Nephron (organoid): ENCODE results near the gene ATXN1.

ENCODE experiments used
- H3K27ac Mint-ChIP-seq, 3 experiments: 2 replicates each; pipeline ENCODE4 v1.8.0; 2020; ENCODE audit warnings: mixed read lengths in 3 of 3, mild to moderate bottlenecking in 2 of 3, moderate library complexity in 1 of 3
- H3K27me3 Mint-ChIP-seq: 2 replicates; pipeline ENCODE4 v1.8.0; 2021; ENCODE audit warnings: low read depth, mild to moderate bottlenecking, moderate library complexity, mixed read lengths
- H3K36me3 Mint-ChIP-seq: 2 replicates; pipeline ENCODE4 v1.8.0; 2020; ENCODE audit warnings: low read depth, mixed read lengths
- H3K4me1 Mint-ChIP-seq: 2 replicates; pipeline ENCODE4 v1.8.0; 2020; ENCODE audit warnings: mixed read lengths
- H3K4me3 Mint-ChIP-seq, 3 experiments: 2 replicates each; pipeline ENCODE4 v1.8.0; 2020; ENCODE audit warnings: mild to moderate bottlenecking in 3 of 3, mixed read lengths in 3 of 3, moderate library complexity in 2 of 3
- H3K9me3 Mint-ChIP-seq: 2 replicates; pipeline ENCODE4 v1.8.0; 2020; ENCODE audit warnings: mixed read lengths
- CTCF ChIP-seq, 3 experiments: fragments of 200-600 bp; sonication (generic); IDR thresholded peaks; one replicate each; pipeline ENCODE4 v1.5.0; 2021; ENCODE audit warnings: antibody characterized with exemption in 3 of 3; ENCODE audit not compliant: unreplicated experiment in 3 of 3

The ATXN1 gene

GRCh38 chr6:16503241-16503775 lies 258.0 kb downstream of the ATXN1 start:
- Mint-ChIP-seq H3K4me3 (no peak overlapping the region), H3K36me3 (peaks cover 4% of the 10 kb centered on the region), H3K27ac (peak overlapping the region in 2 of 3 experiments; percentile 25 to 97), H3K9me3 (peaks cover 9% of the 10 kb centered on the region), H3K4me1 (peaks cover 36% of the 10 kb centered on the region), H3K27me3 (no peaks in the 10 kb centered on the region)
- no peak for TF ChIP-seq CTCF (IDR thresholded peaks at IDR 0.05; ENCODE audit: unreplicated experiment in 3 of 3)

DNA sequence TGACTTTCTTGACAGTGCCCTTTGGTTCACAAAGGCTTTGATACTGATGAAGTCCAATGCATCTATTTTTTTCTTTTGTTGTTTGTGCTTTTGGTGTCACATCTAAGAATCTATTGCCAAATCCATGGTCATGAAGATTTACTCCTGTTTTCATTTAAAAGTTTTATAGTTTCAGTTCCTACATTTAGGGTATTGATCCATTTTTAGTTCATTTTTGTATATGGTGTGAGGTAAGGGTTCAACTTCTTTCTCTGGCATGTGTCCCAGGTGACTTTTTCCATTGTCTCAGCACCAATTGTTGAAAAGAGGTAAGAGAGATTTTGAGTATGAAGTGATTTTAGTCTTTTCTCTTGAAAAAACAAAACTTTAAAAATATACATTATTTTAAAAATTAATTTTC lies 262.3 kb downstream of the ATXN1 start:
- Mint-ChIP-seq H3K4me3 (no peak overlapping the region), H3K27me3 (no peaks in the 10 kb centered on the region), H3K27ac (no peak overlapping the region), H3K9me3 (peaks cover 8% of the 10 kb centered on the region), H3K36me3 (peaks cover 7% of the 10 kb centered on the region), H3K4me1 (peaks cover 38% of the 10 kb centered on the region)
- no peak for TF ChIP-seq CTCF (IDR thresholded peaks at IDR 0.05; ENCODE audit: unreplicated experiment in 3 of 3)

- H3K9me3 Mint-ChIP-seq = peaks cover 8% of the 10 kb centered on the region
- H3K4me1 Mint-ChIP-seq = peaks cover 31% of the 10 kb centered on the region
- H3K36me3 Mint-ChIP-seq = peaks cover 7% of the 10 kb centered on the region
- H3K27ac Mint-ChIP-seq = peak overlapping the region; percentile 37 to 73 (median 45)
- H3K27me3 Mint-ChIP-seq = no peaks in the 10 kb centered on the region
- TF ChIP-seq CTCF (IDR thresholded peaks at IDR 0.05; ENCODE audit: unreplicated experiment in 3 of 3) = no peak
- peak overlapping the region in 1 of 3 experiments; percentile 24 for H3K4me3 Mint-ChIP-seq
Measured at GRCh38 chr6:16498237-16498636, 263.0 kb downstream of the ATXN1 start.

DNA sequence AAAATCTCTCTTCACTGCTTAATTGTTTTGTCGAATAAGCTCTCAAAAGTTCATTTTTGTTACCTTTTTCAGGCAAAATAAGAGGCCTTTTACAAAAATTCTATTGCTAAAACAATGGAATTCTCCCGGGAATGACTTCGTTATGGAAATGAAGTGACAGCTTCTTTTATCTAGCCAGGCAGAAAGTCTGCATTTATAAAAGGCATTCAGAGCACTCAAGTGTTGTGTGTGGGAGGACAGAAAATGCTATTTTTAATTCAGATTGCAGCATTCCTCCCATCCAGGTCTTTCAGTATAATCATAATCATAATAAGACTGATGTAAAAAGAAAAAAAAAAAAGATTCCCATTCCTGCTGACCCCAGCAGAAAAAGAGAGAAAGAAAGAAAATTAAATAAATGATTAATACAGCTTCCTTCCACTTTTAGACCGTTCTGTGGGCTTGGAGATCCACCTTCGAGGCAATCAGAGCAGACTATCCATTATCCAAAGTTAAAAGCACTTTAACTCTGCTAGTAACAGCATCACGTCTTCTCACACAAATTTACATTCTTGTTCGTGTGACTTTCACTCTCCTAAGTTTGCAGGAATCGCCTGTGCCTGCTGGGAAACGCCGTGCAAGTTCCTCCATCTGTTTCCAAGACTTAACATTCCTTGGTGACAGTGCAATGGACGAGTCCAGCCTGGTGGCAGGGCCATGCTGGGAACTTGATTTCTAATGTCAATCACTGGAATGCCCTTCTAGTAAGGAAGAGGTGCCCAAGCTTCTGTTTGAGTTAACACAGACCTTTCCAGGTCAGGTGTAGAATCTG lies 264.1 kb downstream of the ATXN1 start:
- peaks cover 28% of the 10 kb centered on the region for H3K4me1 Mint-ChIP-seq
- H3K27ac Mint-ChIP-seq = peak overlapping the region; percentile 58 to 73 (median 67)
- peaks cover 7% of the 10 kb centered on the region for H3K36me3 Mint-ChIP-seq
- no peak for TF ChIP-seq CTCF (IDR thresholded peaks at IDR 0.05; ENCODE audit: unreplicated experiment in 3 of 3)
- H3K4me3 Mint-ChIP-seq = peak overlapping the region; percentile 12 to 62 (median 42)
- peaks cover 8% of the 10 kb centered on the region for H3K9me3 Mint-ChIP-seq
- no peaks in the 10 kb centered on the region for H3K27me3 Mint-ChIP-seq

DNA sequence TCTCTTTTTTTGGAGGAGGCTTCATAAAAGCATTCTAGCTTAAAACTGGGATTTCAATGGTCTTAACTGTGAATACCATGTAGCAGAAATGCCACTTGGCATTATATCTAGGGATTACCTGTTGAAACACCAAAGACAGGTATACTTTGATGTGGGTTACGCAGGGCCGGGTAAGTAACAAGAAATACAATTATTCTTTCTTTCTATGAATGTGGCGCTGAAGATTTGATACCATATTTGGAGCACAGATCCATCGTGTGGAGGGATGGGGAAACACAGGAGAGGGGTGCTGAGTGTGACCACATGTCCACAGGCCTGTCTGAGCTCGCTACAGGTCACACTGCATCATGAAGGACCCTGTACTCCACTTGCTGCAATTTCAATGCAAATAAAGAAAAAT lies 265.1 kb downstream of the ATXN1 start:
- Mint-ChIP-seq H3K4me1 (peaks cover 28% of the 10 kb centered on the region), H3K9me3 (peaks cover 8% of the 10 kb centered on the region), H3K27me3 (no peaks in the 10 kb centered on the region), H3K4me3 (no peak overlapping the region), H3K36me3 (peaks cover 7% of the 10 kb centered on the region), H3K27ac (peak overlapping the region; percentile 6 to 73 (median 51))
- TF ChIP-seq CTCF (IDR thresholded peaks at IDR 0.05; ENCODE audit: unreplicated experiment in 3 of 3) = no peak
